PC-3 (cell line): ENCODE data around the gene TTC27. TPM values are rescaled to one million over a fixed set of nuclear protein-coding genes. Genes with fewer than 3 reads are reported as not detected.

Experiments used
- ATAC-seq: fragments of 200-7000 bp; cut with Tn5 transposase; 2 replicates; pipeline ENCODE4 v1.9.1; 2020; ENCODE audit warnings: mild to moderate bottlenecking, moderate library complexity
- BruUV-seq: library from RNA; stranded (reverse); fragments of 400-500 nt; replicated peaks from 2 replicates; lab custom pipeline; 2021; lab: Mats Ljungman, UMichigan
- CTCF ChIA-PET: fragments of 300-600 bp; sonication (Branson Sonifier 250); formaldehyde crosslinking; loops from one replicate; lab custom pipeline; 2022; ENCODE audit warnings: antibody characterized with exemption; lab: Charles Lee
- POLR2A ChIA-PET: fragments of 300-600 bp; sonication (Branson Sonifier 250); formaldehyde crosslinking; loops from one replicate; lab custom pipeline; 2022; ENCODE audit warnings: antibody characterized with exemption; ENCODE audit not compliant: unreplicated experiment; lab: Charles Lee
- DNase-seq: peaks from one replicate; pipeline ENCODE4 v3.0.0-alpha.2; 2015
- H2AFZ ChIP-seq: fragments of 300-600 bp; sonication (generic); 2 replicates; pipeline ENCODE4 v1.6.0; 2016; ENCODE audit warnings: antibody characterized with exemption, low read length
- H3F3A ChIP-seq: fragments of 300-600 bp; sonication (generic); one replicate; pipeline ENCODE4 v1.6.0; 2017; ENCODE audit warnings: antibody characterized with exemption, low read length, control low read depth, mild to moderate bottlenecking; ENCODE audit not compliant: unreplicated experiment
- H3K27ac ChIP-seq: fragments of 300-600 bp; sonication (generic); 2 replicates; pipeline ENCODE4 v1.5.1; 2016; ENCODE audit warnings: mild to moderate bottlenecking, low read length
- H3K27me3 ChIP-seq: fragments of 300-600 bp; sonication (generic); 2 replicates; pipeline ENCODE4 v1.6.1; 2016; ENCODE audit warnings: low read length, mixed read lengths
- H3K36me3 ChIP-seq: fragments of 300-600 bp; sonication (generic); 2 replicates; pipeline ENCODE4 v1.6.1; 2016; ENCODE audit warnings: low read depth, mixed run types, low read length, mixed read lengths
- H3K4me1 ChIP-seq: fragments of 300-600 bp; sonication (generic); 2 replicates; pipeline ENCODE4 v1.5.1; 2016; ENCODE audit warnings: low read length; ENCODE audit not compliant: insufficient read depth
- H3K4me2 ChIP-seq: fragments of 300-600 bp; sonication (generic); 2 replicates; pipeline ENCODE4 v1.6.0; 2016; ENCODE audit warnings: low read length
- H3K4me3 ChIP-seq: fragments of 300-600 bp; sonication (generic); 2 replicates; pipeline ENCODE4 v1.5.1; 2016; ENCODE audit warnings: mild to moderate bottlenecking, low read length, mixed read lengths
- H3K79me2 ChIP-seq: fragments of 300-600 bp; sonication (generic); 2 replicates; pipeline ENCODE4 v1.6.1; 2017; ENCODE audit warnings: low read length, mixed read lengths
- H3K9ac ChIP-seq: fragments of 300-600 bp; sonication (generic); 2 replicates; pipeline ENCODE4 v1.6.0; 2016; ENCODE audit warnings: mild to moderate bottlenecking, low read length
- H3K9me2 ChIP-seq: fragments of 300-600 bp; sonication (generic); replicated peaks from 2 replicates; pipeline ENCODE4 v1.6.1; 2016; ENCODE audit warnings: mixed run types, low read length, mixed read lengths
- H3K9me3 ChIP-seq: fragments of 300-600 bp; sonication (generic); 2 replicates; pipeline ENCODE4 v1.6.1; 2016; ENCODE audit warnings: low read length, mixed read lengths
- H4K20me1 ChIP-seq: fragments of 300-600 bp; sonication (generic); 2 replicates; pipeline ENCODE4 v1.6.1; 2016; ENCODE audit warnings: low read length, mixed read lengths
- EZH2 ChIP-seq: fragments of 300-600 bp; sonication (generic); IDR thresholded peaks from one replicate; pipeline ENCODE4 v1.6.1; 2017; ENCODE audit warnings: antibody characterized with exemption, mild to moderate bottlenecking, low read length; ENCODE audit not compliant: unreplicated experiment
- EZH2phosphoT487 ChIP-seq: fragments of 300-600 bp; sonication (generic); IDR thresholded peaks from 2 replicates; pipeline ENCODE4 v1.6.1; 2018; ENCODE audit warnings: mild to moderate bottlenecking, antibody characterized with exemption, low read length, borderline replicate concordance
- intact Hi-C: fragments of 100-400 bp; cut with micrococcal nuclease; formaldehyde crosslinking; loops from 2 replicates; pipeline ENCODE4 v1.9.0; 2023
- total RNA-seq: library from RNA; depleted of rRNA; stranded (reverse); fragments of >200 nt; gene quantifications from 2 replicates; pipeline ENCODE4 v1.2.3, GENCODE V29; 2014
- TF ChIP-seq, protein P1 (sequence below): fragments of 300-600 bp; sonication (generic); conservative IDR thresholded peaks from 2 replicates; pipeline ENCODE4 v1.5.1; 2017; ENCODE audit warnings: antibody characterized with exemption, low read depth, mild to moderate bottlenecking, low read length

The TTC27 gene
- total RNA-seq, 1 experiment from 2014 or later, result 33.0 TPM

DNA sequence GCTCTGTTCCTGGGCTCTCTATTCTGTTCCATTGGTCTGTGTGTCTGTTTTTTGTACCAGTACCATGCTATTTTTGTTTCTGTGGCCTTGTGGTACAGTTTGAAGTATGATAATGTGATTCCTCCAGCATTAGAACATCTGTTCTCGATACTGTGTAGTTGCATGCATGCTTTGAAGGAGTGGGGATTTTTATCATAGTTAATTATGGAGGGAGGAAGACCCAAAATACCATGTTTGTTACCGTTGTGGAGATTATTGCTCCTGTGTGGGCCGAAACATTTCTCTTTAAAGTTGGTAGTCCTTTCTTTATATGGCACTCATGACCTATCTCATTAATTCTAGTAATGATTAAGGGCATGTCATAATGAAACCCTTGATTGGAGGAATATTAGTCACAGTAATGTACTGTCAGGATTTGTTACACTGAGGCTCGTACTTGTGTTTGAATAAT is 87.6 kb downstream of the TTC27 start:
- DNase-seq (no peak), ATAC-seq (no peak)
- Histone ChIP-seq H3F3A (no peaks in the 10 kb centered on the region), H3K9ac (no peak overlapping the region), H3K9me2 (no peaks in the 10 kb centered on the region), H3K79me2 (no peaks in the 10 kb centered on the region), H3K4me2 (no peak overlapping the region), H3K27me3 (no peaks in the 10 kb centered on the region), H4K20me1 (no peaks in the 10 kb centered on the region), H3K36me3 (peaks cover 10% of the 10 kb centered on the region; the same call in 1 of the 2 replicates), H3K9me3 (no peaks in the 10 kb centered on the region), H3K27ac (no peak overlapping the region), H3K4me3 (no peak overlapping the region), H2AFZ (no peak overlapping the region), H3K4me1 (peaks cover 14% of the 10 kb centered on the region)
- POLR2A ChIA-PET, result no interaction called here
- no TSS peak for BruUV-seq
- intact Hi-C loops, result no loop called here
- CTCF ChIA-PET, result no interaction called here
- no peak for TF ChIP-seq EZH2
- TF ChIP-seq, protein P1, sequence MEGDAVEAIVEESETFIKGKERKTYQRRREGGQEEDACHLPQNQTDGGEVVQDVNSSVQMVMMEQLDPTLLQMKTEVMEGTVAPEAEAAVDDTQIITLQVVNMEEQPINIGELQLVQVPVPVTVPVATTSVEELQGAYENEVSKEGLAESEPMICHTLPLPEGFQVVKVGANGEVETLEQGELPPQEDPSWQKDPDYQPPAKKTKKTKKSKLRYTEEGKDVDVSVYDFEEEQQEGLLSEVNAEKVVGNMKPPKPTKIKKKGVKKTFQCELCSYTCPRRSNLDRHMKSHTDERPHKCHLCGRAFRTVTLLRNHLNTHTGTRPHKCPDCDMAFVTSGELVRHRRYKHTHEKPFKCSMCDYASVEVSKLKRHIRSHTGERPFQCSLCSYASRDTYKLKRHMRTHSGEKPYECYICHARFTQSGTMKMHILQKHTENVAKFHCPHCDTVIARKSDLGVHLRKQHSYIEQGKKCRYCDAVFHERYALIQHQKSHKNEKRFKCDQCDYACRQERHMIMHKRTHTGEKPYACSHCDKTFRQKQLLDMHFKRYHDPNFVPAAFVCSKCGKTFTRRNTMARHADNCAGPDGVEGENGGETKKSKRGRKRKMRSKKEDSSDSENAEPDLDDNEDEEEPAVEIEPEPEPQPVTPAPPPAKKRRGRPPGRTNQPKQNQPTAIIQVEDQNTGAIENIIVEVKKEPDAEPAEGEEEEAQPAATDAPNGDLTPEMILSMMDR, result no peak
- no peak for TF ChIP-seq EZH2phosphoT487

DNA sequence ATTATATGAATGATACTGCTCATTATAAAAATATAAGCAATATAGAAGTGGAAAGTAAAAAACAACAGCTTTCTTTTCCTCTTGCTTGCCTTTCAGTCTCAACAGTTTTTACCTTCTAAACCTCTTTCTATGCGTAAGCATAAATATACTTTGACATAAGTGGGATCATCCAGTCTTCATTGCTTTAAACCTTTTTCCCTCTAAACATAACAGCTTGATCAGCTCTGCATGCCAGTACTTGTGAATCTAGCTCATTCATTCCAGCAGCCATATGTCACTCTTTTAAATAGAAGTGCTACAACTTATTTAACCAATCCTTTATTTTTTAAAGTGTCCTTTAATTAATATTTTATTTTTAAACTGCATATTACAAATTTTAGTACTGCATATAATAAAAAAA is 88.1 kb downstream of the TTC27 start:
- H3K4me2 ChIP-seq, result no peak overlapping the region
- H3F3A ChIP-seq, result no peaks in the 10 kb centered on the region
- peaks cover 12% of the 10 kb centered on the region for H3K4me1 ChIP-seq
- POLR2A ChIA-PET, result no interaction called here
- no peaks in the 10 kb centered on the region for H3K9me2 ChIP-seq
- intact Hi-C loops, result no loop called here
- H3K4me3 ChIP-seq, result no peak overlapping the region
- ATAC-seq (no peak), DNase-seq (no peak)
- no peak overlapping the region for H2AFZ ChIP-seq
- CTCF ChIA-PET, result no interaction called here
- no TSS peak for BruUV-seq
- H3K27me3 ChIP-seq, result no peaks in the 10 kb centered on the region
- H3K79me2 ChIP-seq, result no peaks in the 10 kb centered on the region
- no peaks in the 10 kb centered on the region for H4K20me1 ChIP-seq
- no peak overlapping the region for H3K27ac ChIP-seq
- TF ChIP-seq EZH2phosphoT487 (no peak), EZH2 (no peak)
- TF ChIP-seq, protein P1, result no peak
- H3K9me3 ChIP-seq, result no peaks in the 10 kb centered on the region
- peaks cover 10% of the 10 kb centered on the region; the same call in 1 of the 2 replicates for H3K36me3 ChIP-seq
- no peak overlapping the region for H3K9ac ChIP-seq

DNA sequence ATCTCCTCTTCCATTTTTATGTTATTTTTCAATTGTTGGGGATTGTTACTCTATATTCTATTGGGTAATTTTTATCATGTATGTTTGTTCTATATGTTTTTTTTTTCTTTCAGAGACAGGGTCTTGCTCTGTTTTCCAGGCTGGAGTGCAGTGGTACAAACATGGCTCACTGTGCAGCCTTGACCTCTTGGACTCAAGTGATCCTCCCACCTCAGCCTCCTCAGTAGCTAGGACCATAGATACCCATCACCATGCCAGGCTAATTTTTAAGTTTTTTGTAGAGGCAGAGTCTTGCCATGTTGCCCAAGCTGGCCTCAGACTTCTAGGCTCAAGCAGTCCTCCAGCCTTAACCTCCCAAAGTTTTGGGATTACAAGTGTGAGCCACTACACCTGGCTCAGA is 88.7 kb downstream of the TTC27 start:
- CTCF ChIA-PET, result no interaction called here
- no peaks in the 10 kb centered on the region for H4K20me1 ChIP-seq
- no peaks in the 10 kb centered on the region for H3K9me3 ChIP-seq
- H3K9ac ChIP-seq, result no peak overlapping the region
- H3K4me1 ChIP-seq, result peaks cover 6% of the 10 kb centered on the region
- no peak overlapping the region for H3K4me2 ChIP-seq
- H3K4me3 ChIP-seq, result no peak overlapping the region
- POLR2A ChIA-PET, result no interaction called here
- ATAC-seq (no peak), DNase-seq (no peak)
- no TSS peak for BruUV-seq
- peaks cover 10% of the 10 kb centered on the region; the same call in 1 of the 2 replicates for H3K36me3 ChIP-seq
- no peaks in the 10 kb centered on the region for H3K9me2 ChIP-seq
- H3K27ac ChIP-seq, result no peak overlapping the region
- intact Hi-C loops, result no loop called here
- no peaks in the 10 kb centered on the region for H3F3A ChIP-seq
- H3K27me3 ChIP-seq, result no peaks in the 10 kb centered on the region
- TF ChIP-seq EZH2phosphoT487 (no peak), EZH2 (no peak)
- TF ChIP-seq, protein P1, result no peak
- H3K79me2 ChIP-seq, result no peaks in the 10 kb centered on the region
- H2AFZ ChIP-seq, result no peak overlapping the region
